DOHH2 (cell line): ENCODE data around the gene MFRP.

Experiments
- H3F3A ChIP-seq: fragments of 200-600 bp; sonication (generic), shearing (Covaris generic); 2 replicates; pipeline ENCODE4 v1.6.0; 2016; ENCODE audit warnings: antibody characterized with exemption, mild to moderate bottlenecking; ENCODE audit not compliant: control insufficient read depth, insufficient read depth
- H3K27ac ChIP-seq: fragments of 200-600 bp; sonication (generic); 2 replicates; pipeline ENCODE4 v1.5.1; 2014; ENCODE audit warnings: low read depth, mild to moderate bottlenecking, low read length, moderate library complexity
- H3K27me3 ChIP-seq: fragments of 200-600 bp; sonication (generic); 2 replicates; pipeline ENCODE4 v1.6.1; 2014; ENCODE audit warnings: mild to moderate bottlenecking, low read length, mixed read lengths; ENCODE audit not compliant: control insufficient read depth
- H3K36me3 ChIP-seq: fragments of 200-600 bp; sonication (generic); 2 replicates; pipeline ENCODE4 v1.6.1; 2014; ENCODE audit warnings: mild to moderate bottlenecking, low read length, moderate library complexity, mixed read lengths; ENCODE audit not compliant: control insufficient read depth
- H3K4me1 ChIP-seq: fragments of 200-600 bp; sonication (generic); 2 replicates; pipeline ENCODE4 v1.6.1; 2014; ENCODE audit warnings: mild to moderate bottlenecking, low read length, mixed read lengths; ENCODE audit not compliant: control insufficient read depth
- H3K4me2 ChIP-seq: fragments of 200-600 bp; sonication (generic); 2 replicates; pipeline ENCODE4 v1.6.0; 2014; ENCODE audit warnings: mild to moderate bottlenecking, low read length, moderate library complexity
- H3K4me3 ChIP-seq: fragments of 200-600 bp; sonication (generic); 2 replicates; pipeline ENCODE4 v1.5.1; 2014; ENCODE audit warnings: mild to moderate bottlenecking, low read length, mixed read lengths
- H3K79me2 ChIP-seq: fragments of 200-600 bp; sonication (generic); 2 replicates; pipeline ENCODE4 v1.6.1; 2014; ENCODE audit warnings: mild to moderate bottlenecking, low read length, mixed read lengths; ENCODE audit not compliant: control insufficient read depth
- H3K9me2 ChIP-seq: fragments of 200-600 bp; sonication (generic); replicated peaks from 2 replicates; pipeline ENCODE4 v1.6.1; 2014; ENCODE audit warnings: mild to moderate bottlenecking, low read length, mixed read lengths; ENCODE audit not compliant: control insufficient read depth
- H3K9me3 ChIP-seq: fragments of 200-600 bp; sonication (generic); 2 replicates; pipeline ENCODE4 v1.6.1; 2014; ENCODE audit warnings: antibody characterized with exemption, low read length, mixed read lengths; ENCODE audit not compliant: control insufficient read depth, insufficient read depth
- H4K20me1 ChIP-seq: fragments of 200-600 bp; sonication (generic); 2 replicates; pipeline ENCODE4 v1.6.0; 2014; ENCODE audit warnings: low read depth, mild to moderate bottlenecking, antibody characterized with exemption, low read length, moderate library complexity; ENCODE audit not compliant: control insufficient read depth, insufficient read depth
- CTCF ChIP-seq: fragments of 200-600 bp; sonication (generic); IDR thresholded peaks from one replicate; pipeline ENCODE4 v1.5.1; 2014; ENCODE audit warnings: antibody characterized with exemption, mild to moderate bottlenecking, low read depth, low read length; ENCODE audit not compliant: poor library complexity, severe bottlenecking
- EZH2phosphoT487 ChIP-seq: fragments of 200-600 bp; sonication (generic); IDR thresholded peaks from 2 replicates; pipeline ENCODE4 v1.6.1; 2017; ENCODE audit warnings: borderline replicate concordance, mild to moderate bottlenecking, antibody characterized with exemption, low read length, moderate library complexity, mixed read lengths

MFRP gene

GRCh38 chr11:119332111-119332765, 14.3 kb downstream of the MFRP start:
- peaks cover 27% of the 10 kb centered on the region for H3K4me1 ChIP-seq
- H3K9me2 ChIP-seq, result no peaks in the 10 kb centered on the region
- H3K9me3 ChIP-seq, result no peaks in the 10 kb centered on the region
- H4K20me1 ChIP-seq, result no peaks in the 10 kb centered on the region
- no peak overlapping the region for H3K27ac ChIP-seq
- H3K4me2 ChIP-seq, result no peak overlapping the region
- no peak overlapping the region for H3K4me3 ChIP-seq
- peaks cover 23% of the 10 kb centered on the region for H3K36me3 ChIP-seq
- 0 out of 2 replicates have a peak, but pooled peaks cover 3% of the 10 kb centered on the region for H3F3A ChIP-seq
- H3K27me3 ChIP-seq, result no peaks in the 10 kb centered on the region
- TF ChIP-seq EZH2phosphoT487 (no peak), CTCF (no peak)
- H3K79me2 ChIP-seq, result peaks cover 27% of the 10 kb centered on the region

GRCh38 chr11:119330237-119330636, 16.3 kb downstream of the MFRP start:
- Histone ChIP-seq H4K20me1 (no peaks in the 10 kb centered on the region), H3K36me3 (peaks cover 7% of the 10 kb centered on the region; the same call in 1 of the 2 replicates), H3F3A (no peaks in the 10 kb centered on the region), H3K4me3 (no peak overlapping the region), H3K9me3 (no peaks in the 10 kb centered on the region), H3K4me2 (no peak overlapping the region), H3K27me3 (no peaks in the 10 kb centered on the region), H3K27ac (no peak overlapping the region), H3K9me2 (no peaks in the 10 kb centered on the region), H3K4me1 (peaks cover 11% of the 10 kb centered on the region), H3K79me2 (peaks cover 9% of the 10 kb centered on the region)
- TF ChIP-seq CTCF, result no peak
- TF ChIP-seq EZH2phosphoT487, result no peak

GRCh38 chr11:119329320-119329719, 17.2 kb downstream of the MFRP start:
- Histone ChIP-seq H3K9me3 (no peaks in the 10 kb centered on the region), H3K27ac (no peak overlapping the region), H3K4me2 (no peak overlapping the region), H3F3A (no peaks in the 10 kb centered on the region), H3K27me3 (no peaks in the 10 kb centered on the region), H3K4me3 (no peak overlapping the region), H3K79me2 (no peaks in the 10 kb centered on the region), H3K4me1 (peaks cover 8% of the 10 kb centered on the region), H4K20me1 (no peaks in the 10 kb centered on the region), H3K36me3 (no peaks in the 10 kb centered on the region), H3K9me2 (no peaks in the 10 kb centered on the region)
- no peak for TF ChIP-seq CTCF
- no peak for TF ChIP-seq EZH2phosphoT487
